Caki2 (cell line): ENCODE results near the gene FOXD4L4. TPM values are rescaled to one million over a fixed set of nuclear protein-coding genes. Genes with fewer than 3 reads are reported as not detected.
"Not testable (repeated sequence)": the region's sequence is repeated elsewhere in the genome, so short reads cannot be mapped to it uniquely, and the experiment has no call there.

Source experiments
- DNase-seq: peaks from one replicate; pipeline ENCODE4 v3.0.0-alpha.2; 2015; ENCODE audit warnings: low read depth
- in situ Hi-C: cut with HindIII; loops from 2 replicates; pipeline ENCODE4 v1.10.0; 2016; ENCODE audit warnings: low sequenced_read_pairs, low pct_unique_long_range_greater_than_20kb, mixed read lengths
- total RNA-seq: library from RNA; depleted of rRNA; stranded (reverse); fragments of >200 nt; shearing (Covaris generic); gene quantifications from 2 replicates; pipeline ENCODE4 v1.2.3, GENCODE V29; 2014; ENCODE audit warnings: low replicate concordance; rRNA removed

Gene FOXD4L4
- total RNA-seq: not detected in 2 replicates

DNA sequence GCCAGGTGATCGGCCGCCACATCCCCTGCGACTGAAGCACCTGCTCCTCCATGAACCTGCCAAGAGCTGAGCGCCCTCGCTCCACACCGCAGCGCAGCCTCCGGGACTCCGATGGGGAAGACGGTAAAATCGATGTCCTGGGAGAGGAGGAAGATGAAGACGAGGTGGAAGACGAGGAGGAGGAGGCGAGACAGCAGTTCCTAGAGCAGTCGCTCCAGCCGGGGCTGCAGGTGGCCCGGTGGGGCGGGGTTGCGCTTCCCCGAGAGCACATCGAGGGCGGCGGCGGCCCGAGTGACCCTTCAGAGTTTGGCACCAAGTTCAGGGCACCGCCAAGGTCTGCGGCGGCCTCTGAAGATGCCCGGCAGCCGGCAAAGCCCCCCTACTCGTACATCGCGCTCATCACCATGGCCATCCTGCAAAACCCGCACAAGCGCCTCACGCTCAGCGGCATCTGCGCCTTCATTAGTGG, at the start of gene FOXD4L4:
Gene FOXD4L4, plus strand, starts transcription at position 51 of the 469 bp plus-strand sequence. Its CDS starts 0 bp downstream, at position 51.
- in situ Hi-C loops, DNase-seq: not testable (repeated sequence)

DNA sequence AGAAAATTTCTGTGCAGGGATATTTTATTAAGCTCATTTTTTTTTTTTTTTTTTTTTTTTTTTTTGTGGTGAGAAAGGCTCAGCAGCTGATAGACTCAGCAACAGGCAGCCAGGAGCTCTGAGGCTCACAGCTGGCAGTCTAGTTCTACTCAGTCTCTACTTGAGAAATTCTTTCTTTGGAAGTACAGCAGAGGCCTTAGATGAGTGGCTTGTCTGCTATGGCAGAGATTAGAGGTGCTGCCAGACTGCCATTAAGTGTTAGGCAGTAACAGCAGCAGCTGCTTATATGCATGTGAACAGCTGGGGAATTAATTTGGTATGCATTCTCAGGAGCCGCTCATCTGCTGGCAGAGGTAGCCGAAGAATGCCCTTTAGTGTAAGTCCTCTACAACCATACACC, 33.4 kb upstream of the FOXD4L4 start:
- DNase-seq, in situ Hi-C loops: not testable (repeated sequence)

DNA sequence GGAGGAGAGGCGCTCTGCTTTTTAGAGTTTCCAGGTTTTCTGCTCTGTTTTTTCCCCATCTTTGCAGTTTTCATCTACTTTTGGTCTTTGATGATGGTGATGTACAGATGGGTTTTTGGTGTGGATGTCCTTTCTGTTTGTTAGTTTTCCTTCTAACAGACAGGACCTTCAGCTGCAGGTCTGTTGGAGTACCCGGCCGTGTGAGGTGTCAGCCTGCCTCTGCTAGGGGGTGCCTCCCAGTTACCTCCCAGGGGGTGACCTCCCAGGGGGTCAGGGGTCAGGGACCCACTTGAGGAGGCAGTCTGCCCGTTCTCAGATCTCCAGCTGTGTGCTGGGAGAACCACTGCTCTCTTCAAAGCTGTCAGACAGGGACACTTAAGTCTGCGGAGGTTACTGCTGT, 22.5 kb upstream of the FOXD4L4 start:
- in situ Hi-C loops, DNase-seq: not testable (repeated sequence)

DNA sequence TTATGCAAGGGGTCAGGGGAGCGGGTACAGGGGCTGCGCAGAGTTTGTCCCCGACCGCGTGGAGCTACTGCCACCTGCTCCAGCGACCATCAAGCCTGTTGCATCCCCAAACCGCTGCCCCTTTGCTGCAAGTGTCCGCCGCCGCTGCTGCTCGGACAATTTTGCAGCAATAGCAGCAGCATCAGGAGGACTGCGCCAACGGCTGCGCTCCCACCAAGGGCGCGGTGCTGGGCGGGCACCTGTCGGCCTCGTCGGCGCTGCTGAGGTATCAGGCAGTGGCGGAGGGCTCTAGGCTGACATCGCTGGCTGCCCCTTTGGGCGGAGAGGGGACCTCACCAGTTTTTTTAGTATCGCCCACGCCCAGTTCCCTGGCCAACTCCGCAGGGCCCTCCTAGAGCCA, 1.2 kb downstream of the FOXD4L4 start:
- DNase-seq, in situ Hi-C loops: not testable (repeated sequence)

Other genes starting within 250 kb of the FOXD4L4 start
- 20.1 and 20.8 TPM in 2 replicates for gene ZNG1E, start 61.2 kb upstream of the FOXD4L4 start, total RNA-seq